Measurements from ENCODE around the gene GPBAR1. TPM values are rescaled to one million over a fixed set of nuclear protein-coding genes. Genes with fewer than 3 reads are reported as not detected.

GPBAR1 gene
- total RNA-seq, 1 donor from 2014 or later = not detected

- no peak for DNase-seq (ENCODE audit: extremely low spot score, unreplicated experiment)
- peaks cover 11% of the 10 kb centered on the region for H3K4me1 Mint-ChIP-seq (ENCODE audit: unreplicated experiment)
- H3K36me3 Mint-ChIP-seq (ENCODE audit: unreplicated experiment) = peaks cover 33% of the 10 kb centered on the region
- H3K27ac Mint-ChIP-seq (ENCODE audit: unreplicated experiment) = no peak overlapping the region
- H3K27me3 Mint-ChIP-seq (ENCODE audit: unreplicated experiment) = no peaks in the 10 kb centered on the region
- no peak for TF ChIP-seq CTCF (IDR thresholded peaks at IDR 0.05)
- no peaks in the 10 kb centered on the region for H3K9me3 Mint-ChIP-seq (ENCODE audit: unreplicated experiment)
- H3K4me3 Mint-ChIP-seq (ENCODE audit: unreplicated experiment) = no peak overlapping the region
These were observed 17.9 kb downstream of the GPBAR1 start for GRCh38 chr2:218278531-218279360.

- Mint-ChIP-seq H3K27ac (ENCODE audit: unreplicated experiment) (no peak overlapping the region), H3K36me3 (ENCODE audit: unreplicated experiment) (peaks cover 26% of the 10 kb centered on the region)
- DNase-seq (ENCODE audit: extremely low spot score, unreplicated experiment) = no peak
These were observed 19.6 kb downstream of the GPBAR1 start for GRCh38 chr2:218280260-218280870.

GRCh38 chr2:218281449-218281848 lies 20.6 kb downstream of the GPBAR1 start:
- no peak for TF ChIP-seq CTCF (IDR thresholded peaks at IDR 0.05)
- no peak overlapping the region for H3K4me3 Mint-ChIP-seq (ENCODE audit: unreplicated experiment)
- H3K4me1 Mint-ChIP-seq (ENCODE audit: unreplicated experiment) = peaks cover 29% of the 10 kb centered on the region
- H3K27me3 Mint-ChIP-seq (ENCODE audit: unreplicated experiment) = no peaks in the 10 kb centered on the region
- H3K9me3 Mint-ChIP-seq (ENCODE audit: unreplicated experiment) = no peaks in the 10 kb centered on the region
- peaks cover 24% of the 10 kb centered on the region for H3K36me3 Mint-ChIP-seq (ENCODE audit: unreplicated experiment)
- H3K27ac Mint-ChIP-seq (ENCODE audit: unreplicated experiment) = no peak overlapping the region
- no peak for DNase-seq (ENCODE audit: extremely low spot score, unreplicated experiment)

More at GRCh38 chr2:218280260-218280870, 19.6 kb downstream of the GPBAR1 start:
- Mint-ChIP-seq H3K4me3 (ENCODE audit: unreplicated experiment) (no peak overlapping the region), H3K4me1 (ENCODE audit: unreplicated experiment) (peaks cover 18% of the 10 kb centered on the region), H3K9me3 (ENCODE audit: unreplicated experiment) (no peaks in the 10 kb centered on the region), H3K27me3 (ENCODE audit: unreplicated experiment) (no peaks in the 10 kb centered on the region)
- TF ChIP-seq CTCF (IDR thresholded peaks at IDR 0.05) = no peak

DNA sequence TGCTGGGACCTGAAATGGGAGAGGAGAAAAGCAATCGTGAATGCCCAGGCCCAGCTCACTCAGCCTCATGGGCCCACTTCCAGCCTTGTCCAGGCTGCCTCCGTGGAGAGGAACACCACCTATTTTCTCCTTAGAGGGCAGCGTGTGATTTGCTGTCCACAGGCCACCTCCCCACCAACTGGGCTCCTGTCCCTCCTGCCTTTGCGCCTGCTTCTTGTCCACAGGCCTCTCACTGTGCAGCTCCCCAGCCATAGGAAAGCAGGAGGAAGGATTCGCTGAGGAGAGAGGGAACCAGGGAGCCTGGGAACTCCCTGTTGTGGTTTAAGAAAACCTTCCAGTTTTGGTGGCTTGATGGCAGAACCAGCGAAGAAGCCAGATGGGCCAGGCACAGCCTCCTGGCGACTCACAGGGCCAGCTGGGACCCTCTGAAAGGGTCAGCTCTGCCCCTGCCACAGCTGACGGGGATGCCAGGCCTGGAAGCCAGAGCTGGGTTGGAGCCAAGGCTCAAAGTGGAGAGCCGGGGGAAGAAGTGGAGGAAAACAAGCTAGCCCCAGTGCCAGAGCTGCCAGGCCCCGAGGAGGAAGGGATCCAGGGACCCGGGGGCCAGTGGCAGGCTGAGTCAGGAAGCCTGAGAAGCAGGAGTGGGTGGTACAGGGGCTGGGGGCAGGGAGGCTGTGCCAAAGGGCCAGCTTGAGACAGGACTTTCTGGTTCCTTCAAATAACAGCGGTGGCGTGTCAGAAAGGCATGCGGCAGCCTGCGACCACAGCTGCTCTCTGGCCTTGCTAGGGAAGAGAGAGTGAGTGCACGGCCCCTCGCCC lies 21.6 kb downstream of the GPBAR1 start:
- no peak for DNase-seq (ENCODE audit: extremely low spot score, unreplicated experiment)
- Mint-ChIP-seq H3K36me3 (ENCODE audit: unreplicated experiment) (peaks cover 19% of the 10 kb centered on the region), H3K27me3 (ENCODE audit: unreplicated experiment) (no peaks in the 10 kb centered on the region), H3K4me3 (ENCODE audit: unreplicated experiment) (no peak overlapping the region), H3K9me3 (ENCODE audit: unreplicated experiment) (no peaks in the 10 kb centered on the region), H3K4me1 (ENCODE audit: unreplicated experiment) (peaks cover 38% of the 10 kb centered on the region), H3K27ac (ENCODE audit: unreplicated experiment) (peak overlapping the region; percentile 52)
- no peak for TF ChIP-seq CTCF (IDR thresholded peaks at IDR 0.05)

Measured in osteocyte (in vitro differentiated cells).